Measurements from ENCODE around the gene CNKSR3.

CNKSR3 gene

GRCh38 chr6:154446984-154447383 is 63.5 kb downstream of the CNKSR3 start:
- Histone ChIP-seq H3K9ac (no peak overlapping the region), H3K27me3 (no peaks in the 10 kb centered on the region), H3K4me1 (peaks cover 0 to 19% (median 14%) of the 10 kb centered on the region in 10 experiments; a peak in 15 of 20 replicates), H3K27ac (no peak overlapping the region), H3K4me3 (no peak overlapping the region), H3K9me3 (replicated peaks in 1 of 11) (peaks cover 0 to 8% (median 0%) of the 10 kb centered on the region in 11 experiments; a peak in 4 of 22 replicates), H3K36me3 (peaks cover 0 to 21% (median 9%) of the 10 kb centered on the region in 11 experiments; a peak in 12 of 22 replicates), H3K4me2 (peak overlapping the region in 4 of 11 experiments; percentile 5 to 47 (median 12); a peak in 3 of 22 replicates), H4K20me1 (peaks cover 0 to 5% (median 0%) of the 10 kb centered on the region in 11 experiments; a peak in 1 of 22 replicates)
- TF ChIP-seq Cebpa-rat (IDR thresholded peaks at IDR 0.05) = no peak

DNA sequence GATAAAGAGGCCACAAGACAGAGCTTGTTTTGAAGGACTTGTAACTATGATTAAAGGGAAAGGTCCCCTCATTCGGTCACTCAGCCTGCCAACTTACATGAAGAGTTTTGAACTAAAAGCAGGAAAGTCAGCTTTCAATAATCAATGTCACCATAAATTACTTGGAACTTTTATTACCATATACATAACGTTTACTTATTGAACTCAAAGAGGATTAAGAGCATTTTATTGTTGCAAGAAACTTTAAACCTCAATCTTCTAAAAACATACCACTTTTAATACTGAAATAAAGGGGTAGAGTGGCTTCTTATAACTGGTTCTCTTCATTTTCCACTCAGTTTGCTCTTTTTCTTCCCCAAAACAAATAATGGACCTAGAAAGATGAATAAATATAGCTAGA is 65.1 kb downstream of the CNKSR3 start:
- H3K36me3 ChIP-seq = peaks cover 0 to 37% (median 13%) of the 10 kb centered on the region in 11 experiments; a peak in 13 of 22 replicates
- peaks cover 0 to 8% (median 0%) of the 10 kb centered on the region in 11 experiments; a peak in 4 of 22 replicates for H3K9me3 ChIP-seq (replicated peaks in 1 of 11)
- no peak overlapping the region for H3K9ac ChIP-seq
- H3K4me3 ChIP-seq = no peak overlapping the region
- H3K4me1 ChIP-seq = peaks cover 0 to 18% (median 13%) of the 10 kb centered on the region in 10 experiments; a peak in 14 of 20 replicates
- no peak overlapping the region for H3K4me2 ChIP-seq
- no peak for TF ChIP-seq Cebpa-rat (IDR thresholded peaks at IDR 0.05)
- no peaks in the 10 kb centered on the region for H4K20me1 ChIP-seq
- H3K27me3 ChIP-seq = no peaks in the 10 kb centered on the region
- no peak overlapping the region for H3K27ac ChIP-seq

- Histone ChIP-seq H3K4me1 (0 out of 20 replicates have a peak, but pooled peaks cover 0 to under 1% (median 0%) of the 10 kb centered on the region in 10 experiments), H3K9me3 (replicated peaks in 1 of 11) (peaks cover 0 to 8% (median 0%) of the 10 kb centered on the region in 11 experiments; a peak in 3 of 22 replicates), H3K4me2 (no peak overlapping the region), H3K27ac (no peak overlapping the region), H3K36me3 (peaks cover 0 to 24% (median 9%) of the 10 kb centered on the region in 11 experiments; a peak in 6 of 22 replicates), H3K27me3 (no peaks in the 10 kb centered on the region), H3K4me3 (no peak overlapping the region), H4K20me1 (no peaks in the 10 kb centered on the region), H3K9ac (no peak overlapping the region)
- no peak for TF ChIP-seq Cebpa-rat (IDR thresholded peaks at IDR 0.05)
Measured at GRCh38 chr6:154441995-154442310, 68.5 kb downstream of the CNKSR3 start.

DNA sequence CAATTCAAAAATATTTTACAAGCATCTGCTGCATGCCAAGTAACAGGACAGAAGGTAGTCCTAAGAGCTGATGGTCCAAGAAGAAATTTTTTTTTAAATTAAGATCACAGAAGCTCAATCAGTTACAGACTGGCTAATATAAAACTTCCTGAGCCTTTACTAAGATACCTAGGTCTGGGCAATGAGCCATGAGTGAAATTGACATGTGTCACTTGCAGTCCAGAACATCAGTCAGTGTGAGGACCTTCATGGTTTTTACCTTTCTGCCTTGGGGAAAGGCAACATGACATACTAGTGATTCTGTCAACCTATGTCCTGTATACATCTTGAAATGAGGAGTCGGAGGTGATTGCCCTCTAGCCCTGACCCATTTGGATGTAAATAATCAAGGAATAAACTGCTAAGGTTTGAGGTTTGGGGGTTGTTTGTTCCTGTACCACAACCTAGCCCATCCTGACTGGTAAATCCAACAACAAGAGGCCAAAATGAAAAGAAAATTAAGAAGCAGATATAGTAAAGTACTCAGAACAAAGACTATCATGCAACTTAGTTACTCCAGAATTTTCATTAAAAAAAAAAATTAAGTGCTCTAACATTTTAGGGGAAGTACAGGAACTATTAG is 70.0 kb downstream of the CNKSR3 start:
- Histone ChIP-seq H3K9ac (no peak overlapping the region), H3K9me3 (replicated peaks in 1 of 11) (peaks cover 0 to 8% (median 0%) of the 10 kb centered on the region in 11 experiments; a peak in 3 of 22 replicates), H3K4me3 (no peak overlapping the region), H3K4me2 (no peak overlapping the region), H3K36me3 (peaks cover 0 to 38% (median 16%) of the 10 kb centered on the region in 11 experiments; a peak in 11 of 22 replicates), H4K20me1 (no peaks in the 10 kb centered on the region), H3K27me3 (no peaks in the 10 kb centered on the region), H3K4me1 (0 out of 20 replicates have a peak, but pooled peaks cover 0 to 1% (median 0%) of the 10 kb centered on the region in 10 experiments), H3K27ac (no peak overlapping the region)
- no peak for TF ChIP-seq Cebpa-rat (IDR thresholded peaks at IDR 0.05)

DNA sequence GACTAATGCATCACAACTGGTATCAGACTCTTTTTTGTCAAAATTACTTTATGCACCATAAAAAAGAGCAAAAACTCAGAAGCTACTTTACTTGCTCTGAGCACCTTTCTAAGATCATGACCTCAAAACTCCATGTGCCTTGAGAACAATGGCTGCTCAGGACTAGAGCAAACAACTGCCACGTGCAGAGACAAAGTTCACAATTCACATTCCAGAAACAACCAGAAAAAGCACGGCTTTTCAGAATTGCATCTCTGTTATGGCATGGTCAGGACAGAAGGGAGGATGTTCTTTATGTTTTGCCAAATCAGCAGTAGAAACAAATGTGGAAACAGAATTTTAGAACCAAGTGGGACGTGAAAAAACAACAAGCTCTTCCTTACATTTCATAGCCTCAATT is 70.5 kb downstream of the CNKSR3 start:
- Histone ChIP-seq H3K9ac (no peak overlapping the region), H3K4me1 (0 out of 20 replicates have a peak, but pooled peaks cover 0 to 4% (median 0%) of the 10 kb centered on the region in 10 experiments), H3K4me3 (no peak overlapping the region), H3K27me3 (no peaks in the 10 kb centered on the region), H3K9me3 (replicated peaks in 1 of 11) (peaks cover 0 to 8% (median 0%) of the 10 kb centered on the region in 11 experiments; a peak in 3 of 22 replicates), H3K27ac (no peak overlapping the region), H3K36me3 (peaks cover 0 to 39% (median 18%) of the 10 kb centered on the region in 11 experiments; a peak in 11 of 22 replicates), H3K4me2 (no peak overlapping the region), H4K20me1 (no peaks in the 10 kb centered on the region)
- TF ChIP-seq Cebpa-rat (IDR thresholded peaks at IDR 0.05) = no peak

GRCh38 chr6:154438882-154439415 is 71.5 kb downstream of the CNKSR3 start:
- peaks cover 0 to 39% (median 18%) of the 10 kb centered on the region in 11 experiments; a peak in 11 of 22 replicates for H3K36me3 ChIP-seq
- no peak overlapping the region for H3K4me3 ChIP-seq
- no peaks in the 10 kb centered on the region for H3K27me3 ChIP-seq
- no peak overlapping the region for H3K4me2 ChIP-seq
- no peak overlapping the region for H3K9ac ChIP-seq
- no peak overlapping the region for H3K27ac ChIP-seq
- peaks cover 0 to 8% (median 0%) of the 10 kb centered on the region in 11 experiments; a peak in 3 of 22 replicates for H3K9me3 ChIP-seq (replicated peaks in 1 of 11)
- H3K4me1 ChIP-seq = peaks cover 0 to 7% (median 2%) of the 10 kb centered on the region in 10 experiments; a peak in 13 of 20 replicates
- no peaks in the 10 kb centered on the region for H4K20me1 ChIP-seq
- no peak for TF ChIP-seq Cebpa-rat (IDR thresholded peaks at IDR 0.05)

DNA sequence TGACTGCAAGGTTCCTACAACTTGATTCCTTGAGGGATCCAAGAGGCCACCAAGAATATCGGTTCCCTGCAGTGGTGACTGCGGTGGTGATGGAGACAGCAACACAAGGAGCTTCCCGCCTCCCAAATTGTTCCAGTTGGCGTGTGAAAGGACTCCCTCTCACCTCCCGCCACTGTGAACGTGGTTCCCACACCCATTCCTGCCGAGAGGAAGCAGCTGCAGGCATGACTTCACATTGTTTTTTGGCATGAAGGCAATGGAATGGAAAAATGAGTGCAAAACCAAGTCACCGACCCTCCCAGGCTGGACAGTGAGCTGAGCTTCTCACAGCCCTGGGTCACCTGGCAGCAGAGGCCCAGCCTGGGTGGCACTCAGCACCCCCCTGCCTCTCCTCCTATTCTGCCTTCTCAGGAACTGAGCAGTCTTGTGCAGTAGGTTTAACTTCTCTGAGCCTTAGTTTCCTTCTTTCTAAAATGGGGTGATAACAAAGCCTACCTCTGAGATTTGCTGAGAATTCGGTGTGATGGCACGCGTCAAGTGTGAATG is 75.0 kb downstream of the CNKSR3 start:
- H3K4me2 ChIP-seq = 0 out of 22 replicates have a peak overlapping the region, but pooled peaks of 1 of the 11 experiments have one; percentile 1
- no peak overlapping the region for H3K27ac ChIP-seq
- H3K4me3 ChIP-seq = no peak overlapping the region
- H4K20me1 ChIP-seq = no peaks in the 10 kb centered on the region
- H3K4me1 ChIP-seq = peaks cover 9 to 25% (median 20%) of the 10 kb centered on the region in 10 experiments; a peak in 19 of 20 replicates
- no peaks in the 10 kb centered on the region for H3K27me3 ChIP-seq
- TF ChIP-seq Cebpa-rat (IDR thresholded peaks at IDR 0.05) = no peak
- H3K9me3 ChIP-seq (replicated peaks in 1 of 11) = peaks cover 0 to 9% (median 7%) of the 10 kb centered on the region in 11 experiments; a peak in 12 of 22 replicates
- H3K36me3 ChIP-seq = peaks cover 0 to 27% (median 10%) of the 10 kb centered on the region in 11 experiments; a peak in 12 of 22 replicates
- H3K9ac ChIP-seq = no peak overlapping the region

- TF ChIP-seq Cebpa-rat (IDR thresholded peaks at IDR 0.05) = no peak
- Histone ChIP-seq H3K9me3 (replicated peaks in 1 of 11) (peaks cover 0 to 9% (median 7%) of the 10 kb centered on the region in 11 experiments; a peak in 12 of 22 replicates), H3K9ac (no peak overlapping the region), H4K20me1 (no peaks in the 10 kb centered on the region), H3K4me2 (no peak overlapping the region), H3K4me1 (peaks cover 9 to 25% (median 20%) of the 10 kb centered on the region in 10 experiments; a peak in 19 of 20 replicates), H3K27ac (no peak overlapping the region), H3K27me3 (no peaks in the 10 kb centered on the region), H3K36me3 (peaks cover 0 to 31% (median 11%) of the 10 kb centered on the region in 11 experiments; a peak in 11 of 22 replicates), H3K4me3 (no peak overlapping the region)
Measured at GRCh38 chr6:154434662-154435061, 75.8 kb downstream of the CNKSR3 start.
